Measurements from ENCODE around the gene PKDREJ.

Gene PKDREJ

DNA sequence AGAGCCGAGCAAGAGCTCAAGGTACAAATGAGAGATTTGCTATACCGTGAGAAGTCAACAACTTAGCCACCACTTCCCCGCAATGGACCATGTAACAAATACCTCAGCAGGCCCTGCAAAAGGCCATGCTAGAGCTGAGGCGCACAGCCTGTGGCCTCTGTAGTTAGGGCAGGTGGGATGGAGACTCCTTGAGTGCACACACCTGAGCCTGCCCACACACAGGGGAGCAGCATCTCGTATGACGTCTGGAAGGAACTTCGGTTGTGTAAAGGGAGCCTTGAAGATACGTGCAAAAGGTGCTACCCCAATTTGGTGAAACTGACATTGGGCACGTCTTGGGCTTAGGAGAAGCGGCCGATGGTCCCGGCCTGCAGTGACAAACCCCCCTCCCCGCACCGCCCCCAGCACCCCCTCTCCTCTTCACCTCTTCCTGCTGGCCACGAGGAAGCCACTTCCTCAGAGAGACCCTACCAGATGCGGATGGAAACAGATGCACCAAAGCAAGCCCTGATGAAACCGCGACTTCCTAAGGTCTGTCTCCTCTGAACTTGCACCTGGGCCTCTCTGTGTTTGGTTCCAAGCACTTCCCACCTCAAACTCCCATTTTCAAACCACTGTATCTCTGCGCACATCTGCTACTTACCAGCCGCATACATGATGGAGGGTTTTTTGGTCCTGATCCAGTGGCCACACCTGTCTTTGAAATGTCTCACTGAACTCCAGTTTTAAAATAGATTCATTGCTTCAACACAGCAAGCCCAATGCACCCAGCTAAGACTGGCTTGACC, 23.7 kb downstream of the PKDREJ start:
- DNase-seq (ENCODE audit: low read depth in 3 of 3, low spot score in 1 of 3): no peak

DNA sequence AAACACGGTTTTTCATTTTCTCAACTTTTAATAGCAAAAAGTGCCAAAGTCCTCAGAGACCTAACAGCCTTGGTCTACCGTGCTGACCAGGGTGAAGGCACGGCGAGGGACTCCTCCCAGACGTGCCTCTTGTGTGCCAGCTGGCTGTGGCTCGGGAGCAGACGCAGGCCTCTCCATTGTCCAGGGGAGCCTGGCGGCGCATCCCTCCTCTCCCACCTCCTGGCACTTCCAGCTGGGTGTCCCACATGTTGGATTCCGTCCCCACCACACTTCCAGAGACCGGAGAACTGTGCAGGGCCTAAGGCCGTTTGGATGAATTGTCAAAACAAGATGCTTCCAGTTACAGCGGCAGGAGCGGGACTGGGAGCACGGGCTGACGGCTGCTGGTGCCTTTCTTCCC, 24.6 kb downstream of the PKDREJ start:
- no peak for DNase-seq (ENCODE audit: low read depth in 3 of 3, low spot score in 1 of 3)

DNA sequence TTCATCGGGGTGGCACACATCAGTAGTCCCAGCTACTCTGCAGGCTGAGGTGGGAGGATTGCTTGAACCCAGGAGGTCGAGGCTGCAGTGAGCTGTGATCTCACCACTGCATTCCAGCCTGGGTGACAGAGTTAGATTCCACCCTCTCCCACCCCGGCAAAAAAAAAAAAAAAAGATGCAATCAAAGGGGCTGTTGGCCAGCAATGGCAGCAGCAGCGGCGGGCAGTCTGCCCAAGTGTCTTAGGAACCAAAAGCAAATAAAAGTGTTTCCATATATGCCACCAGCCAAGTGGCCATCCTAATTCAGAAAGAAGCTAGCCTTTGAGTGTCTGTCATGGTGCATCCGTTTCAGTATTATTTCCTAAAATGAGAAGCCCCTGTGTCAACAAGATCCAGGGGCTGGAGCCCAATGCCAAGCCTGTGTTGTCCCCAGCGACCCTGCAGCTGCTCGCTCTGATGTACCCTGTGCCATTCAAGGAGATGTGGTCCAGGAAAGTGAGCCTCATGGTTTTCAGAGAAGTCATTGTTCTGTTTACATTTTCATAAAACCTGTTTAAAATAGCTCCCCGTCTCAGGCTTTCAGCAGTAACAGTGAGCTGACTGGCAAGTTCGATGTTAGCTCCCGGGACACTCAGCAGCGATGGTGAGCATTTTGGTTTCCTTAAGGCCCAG, 25.6 kb downstream of the PKDREJ start:
- no peak for DNase-seq (ENCODE audit: low read depth in 3 of 3, low spot score in 1 of 3)

DNA sequence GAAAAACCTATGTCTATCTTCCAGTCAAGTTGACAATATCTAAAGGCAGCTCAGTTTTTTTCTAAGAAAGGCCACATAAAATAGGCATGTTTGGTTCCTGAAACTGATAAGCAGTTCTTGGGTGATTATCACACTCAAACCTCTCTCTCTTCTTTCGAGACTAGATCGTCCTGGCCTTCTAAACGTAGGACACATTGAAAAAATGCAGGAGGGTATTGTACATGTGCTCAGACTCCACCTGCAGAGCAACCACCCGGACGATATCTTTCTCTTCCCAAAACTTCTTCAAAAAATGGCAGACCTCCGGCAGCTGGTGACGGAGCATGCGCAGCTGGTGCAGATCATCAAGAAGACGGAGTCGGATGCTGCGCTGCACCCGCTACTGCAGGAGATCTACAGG, 28.2 kb downstream of the PKDREJ start:
- no peak for DNase-seq (ENCODE audit: low read depth in 3 of 3, low spot score in 1 of 3)

DNA sequence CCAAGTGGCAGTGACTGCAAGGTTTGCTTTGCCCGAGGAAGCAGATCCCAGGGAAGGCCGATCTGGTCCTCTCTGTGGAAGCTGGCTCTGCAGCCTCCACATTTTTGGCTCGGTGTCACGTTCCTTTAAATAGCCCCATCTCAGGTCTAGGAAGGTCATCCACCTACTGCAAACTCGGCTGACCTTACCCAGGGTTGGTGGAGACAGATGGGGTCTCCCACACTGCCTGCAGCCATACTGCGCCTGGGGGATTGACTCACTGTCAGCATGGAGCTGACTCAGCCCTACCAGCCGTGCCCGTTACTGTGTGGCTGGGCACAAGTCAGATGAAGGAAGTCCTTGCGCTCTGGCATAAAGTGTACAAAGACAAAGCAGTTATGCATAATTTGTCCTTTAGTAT, 29.9 kb downstream of the PKDREJ start:
- DNase-seq (ENCODE audit: low read depth in 3 of 3, low spot score in 1 of 3): no peak

DNA sequence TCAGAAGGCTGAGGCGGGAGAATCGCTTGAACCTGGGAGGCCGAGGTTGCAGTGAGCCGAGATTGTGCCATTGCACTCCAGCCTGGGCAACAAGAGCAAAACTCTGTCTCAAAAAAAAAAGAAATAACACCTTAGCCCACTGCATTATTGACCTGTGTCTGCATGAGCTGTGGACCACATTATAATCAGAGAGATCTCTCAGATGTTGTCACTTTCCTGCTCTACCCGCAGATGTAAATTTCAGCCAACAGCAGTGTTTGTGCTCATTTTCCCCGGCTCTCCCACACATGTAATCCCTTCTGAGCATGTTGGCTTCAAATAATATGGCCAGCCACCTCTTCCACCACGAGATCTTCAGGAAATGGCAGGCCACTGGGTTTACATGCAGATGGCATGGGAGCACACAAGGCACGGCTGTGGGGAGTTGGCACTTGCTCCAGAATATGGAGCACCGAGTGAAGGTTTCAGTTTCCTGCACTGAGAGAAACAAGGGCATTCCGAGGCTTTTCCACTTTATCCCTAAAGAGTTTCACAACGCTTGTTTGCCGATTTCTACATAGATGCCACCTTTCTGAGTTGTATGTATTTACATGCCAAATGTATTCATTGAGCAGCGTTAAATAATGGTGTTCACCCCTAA, 32.8 kb downstream of the PKDREJ start:
- no peak for DNase-seq (ENCODE audit: low read depth in 3 of 3, low spot score in 1 of 3)

DNA sequence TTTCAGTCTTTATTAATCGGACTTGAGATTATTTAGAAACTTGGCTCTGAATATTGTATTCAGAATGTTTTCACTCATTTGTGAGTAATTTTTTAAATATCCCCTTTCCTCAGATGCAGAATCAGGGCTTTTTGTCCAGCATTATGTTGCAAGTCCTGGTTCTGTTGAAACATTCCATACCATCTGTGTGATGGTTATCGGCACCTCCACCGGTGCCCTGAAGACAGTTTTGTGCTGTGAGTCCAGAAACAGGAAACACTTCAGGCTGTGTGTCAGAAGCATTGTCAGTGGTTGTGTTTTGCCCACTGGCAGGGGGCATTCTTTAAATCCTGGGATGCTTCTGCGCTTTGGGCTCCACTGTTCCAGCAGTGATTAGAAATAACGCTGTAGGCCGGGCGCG, 33.4 kb downstream of the PKDREJ start:
- DNase-seq (ENCODE audit: low read depth in 3 of 3, low spot score in 1 of 3): no peak

DNA sequence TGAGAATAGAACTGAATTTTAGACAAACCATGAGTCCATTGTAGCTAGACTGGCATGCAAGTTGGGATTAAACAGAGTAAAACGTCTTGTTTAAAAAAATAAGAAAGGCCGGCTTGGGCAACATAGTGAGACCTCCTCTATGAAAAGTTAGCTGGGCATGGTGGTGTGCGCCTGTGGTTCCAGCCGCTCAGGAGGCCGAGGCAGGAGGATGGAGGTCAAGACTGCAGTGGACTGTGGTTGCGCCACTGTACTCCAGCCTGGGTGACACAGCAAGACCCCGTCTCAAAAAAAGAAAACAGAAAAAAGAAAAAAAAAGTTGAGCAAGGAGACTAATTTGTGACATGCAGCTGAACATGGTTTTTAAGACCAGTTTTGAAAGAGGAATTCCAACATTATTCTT, 36.6 kb downstream of the PKDREJ start:
- no peak for DNase-seq (ENCODE audit: low read depth in 3 of 3, low spot score in 1 of 3)

DNA sequence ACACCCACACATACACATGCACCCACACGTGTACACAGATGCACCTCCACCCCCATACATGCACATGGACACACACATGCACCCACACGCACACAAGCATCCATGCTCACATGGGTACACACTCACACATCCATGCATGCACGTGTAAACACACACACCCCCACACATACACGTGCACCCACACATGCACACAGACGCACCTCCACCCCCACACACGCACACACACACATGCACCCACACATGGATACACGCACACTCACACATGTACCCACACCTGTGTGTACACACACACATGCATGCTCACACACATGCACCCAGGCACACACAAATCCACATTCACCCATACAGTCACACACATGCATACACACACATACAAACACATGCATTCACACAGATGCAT, 37.5 kb downstream of the PKDREJ start:
- DNase-seq (ENCODE audit: low read depth in 3 of 3, low spot score in 1 of 3): no peak

DNA sequence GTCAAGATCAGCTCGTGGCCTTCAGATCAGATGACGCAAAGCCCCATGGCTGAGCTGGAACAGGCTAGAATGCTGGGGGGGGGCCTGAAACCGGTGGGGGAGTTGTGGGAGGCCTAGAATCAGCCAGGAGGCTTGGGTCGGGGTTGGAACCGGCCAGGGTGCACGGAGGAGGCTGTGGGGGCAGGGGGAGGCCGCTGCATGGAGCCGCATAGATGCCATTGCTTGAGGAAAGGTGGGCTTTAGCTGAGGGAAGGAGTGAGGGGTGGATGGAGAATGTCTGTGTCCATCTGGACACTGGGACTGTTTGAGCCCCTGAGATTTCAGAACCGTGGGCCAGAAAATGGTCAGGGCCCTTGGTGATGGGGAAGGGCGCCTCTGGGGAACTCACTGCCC, 38.2 kb downstream of the PKDREJ start:
- DNase-seq (ENCODE audit: low read depth in 3 of 3, low spot score in 1 of 3): no peak

DNA sequence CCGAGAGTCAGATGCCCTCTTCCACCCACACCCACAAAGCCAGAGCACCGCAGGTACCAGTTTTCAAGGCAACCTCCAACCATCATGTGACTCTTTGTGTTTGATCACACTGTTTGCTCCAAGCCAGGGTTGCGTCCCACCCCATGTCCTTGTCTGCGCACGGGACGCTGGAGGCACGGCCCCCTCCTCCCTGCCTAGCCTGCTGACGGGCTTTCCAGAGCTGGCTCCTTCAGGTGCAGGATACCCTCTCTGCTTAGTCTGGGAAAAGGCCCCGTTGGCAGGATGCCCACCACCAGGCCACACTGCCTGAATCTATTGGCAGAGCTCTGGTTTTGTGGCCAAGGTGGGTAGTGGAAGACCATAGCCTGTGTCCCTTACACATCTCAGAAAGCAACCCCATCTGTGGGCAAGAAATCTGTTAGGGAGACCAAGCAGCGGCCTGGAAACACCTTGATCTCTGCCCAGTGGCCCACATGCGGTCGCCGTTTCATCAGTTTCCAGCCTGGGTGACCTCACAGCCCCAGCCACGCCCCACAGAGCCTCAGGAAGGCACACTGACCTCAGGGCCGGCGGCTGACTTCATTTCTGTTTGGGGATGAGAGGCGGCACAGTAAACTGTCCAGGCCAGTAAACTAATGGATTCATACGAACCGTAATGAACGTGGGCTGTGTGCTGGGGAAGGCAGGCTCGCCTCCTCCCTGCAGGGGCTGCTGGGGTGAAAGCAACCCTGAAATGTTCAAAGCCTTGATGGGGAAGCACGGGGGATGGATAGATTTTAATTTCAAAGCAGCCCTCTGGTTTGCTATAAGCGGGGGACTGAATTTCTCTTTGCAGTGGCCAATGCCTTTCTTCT, 38.9 kb downstream of the PKDREJ start:
- DNase-seq (ENCODE audit: low read depth in 3 of 3, low spot score in 1 of 3): no peak

DNA sequence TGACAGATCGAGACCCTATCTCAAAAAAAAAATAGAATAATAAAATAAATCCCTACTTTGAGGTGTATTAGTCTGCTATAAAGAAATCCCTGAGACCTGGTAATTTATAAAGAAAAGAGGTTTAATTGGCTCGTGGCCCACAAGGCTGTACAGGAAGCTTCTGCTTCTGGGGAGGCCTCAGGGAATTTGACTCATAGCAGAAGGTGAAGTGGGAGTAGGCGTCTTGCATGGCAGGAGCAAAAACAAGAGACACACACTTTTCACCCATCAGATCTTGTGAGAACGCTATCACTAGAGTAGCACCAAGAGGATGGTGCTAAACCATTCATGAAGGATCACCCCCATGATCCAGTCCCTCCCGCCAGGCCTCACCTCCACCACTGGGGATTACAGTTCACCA, 42.2 kb downstream of the PKDREJ start:
- no peak for DNase-seq (ENCODE audit: low read depth in 3 of 3, low spot score in 1 of 3)

DNA sequence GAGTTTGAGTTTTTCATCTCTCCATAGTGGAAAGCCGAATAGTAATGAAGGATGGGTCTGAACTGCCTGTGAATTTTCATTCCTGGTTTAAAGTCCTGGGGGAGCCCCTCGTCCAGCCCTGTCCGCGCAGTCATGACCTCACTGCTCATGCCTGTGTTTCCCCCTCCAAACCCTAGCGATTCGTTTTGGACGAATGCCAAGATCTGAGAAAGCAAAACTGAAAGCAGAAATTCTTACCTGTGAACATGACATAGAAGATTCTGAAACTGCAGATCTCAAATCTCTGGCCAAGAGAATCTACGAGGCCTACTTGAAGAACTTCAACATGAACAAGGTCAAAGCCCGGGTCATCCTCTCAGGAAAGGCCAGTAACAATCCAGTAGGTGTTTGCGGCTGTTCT, 43.5 kb downstream of the PKDREJ start:
- no peak for DNase-seq (ENCODE audit: low read depth in 3 of 3, low spot score in 1 of 3)

DNA sequence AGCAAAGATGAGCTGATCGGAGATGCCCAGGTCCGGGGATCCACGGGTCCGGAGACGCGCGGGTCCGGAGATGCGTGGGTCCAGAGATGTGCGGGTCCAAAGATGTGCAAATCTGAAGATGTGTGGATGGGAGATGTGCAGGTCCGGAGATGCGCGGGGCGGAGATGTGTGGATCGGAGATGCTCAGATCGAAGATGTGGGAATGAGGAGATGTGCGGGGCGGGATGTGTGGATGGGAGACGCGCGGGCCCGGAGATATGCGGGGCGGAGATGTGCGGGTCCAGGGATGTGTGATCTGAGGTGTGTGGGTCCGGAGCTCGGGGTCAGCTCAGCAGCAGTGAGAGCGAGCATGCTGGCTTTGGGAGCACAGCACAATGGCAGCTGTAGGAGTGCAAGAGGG, 48.5 kb downstream of the PKDREJ start:
- no peak for DNase-seq (ENCODE audit: low read depth in 3 of 3, low spot score in 1 of 3)

DNA sequence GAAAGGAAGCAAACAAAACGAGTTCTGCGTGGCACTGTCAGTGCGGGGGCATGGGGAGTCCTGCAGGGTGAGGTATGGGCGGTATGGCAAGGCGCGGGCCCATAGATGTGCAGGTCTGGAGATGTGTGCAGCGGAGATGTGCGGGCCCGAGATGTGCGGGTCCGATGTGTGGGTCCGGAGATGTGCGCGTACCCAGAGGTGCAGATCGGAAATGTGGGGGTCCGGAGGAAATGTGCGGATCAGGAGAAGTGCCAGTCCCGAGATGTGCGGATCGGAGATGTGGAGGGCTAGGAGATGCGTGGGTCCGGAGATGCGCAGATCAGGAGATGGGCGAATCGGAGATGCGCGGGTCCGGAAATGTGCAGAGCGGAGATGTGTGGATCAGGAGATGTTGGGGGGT, 49.0 kb downstream of the PKDREJ start:
- no peak for DNase-seq (ENCODE audit: low read depth in 3 of 3, low spot score in 1 of 3)

DNA sequence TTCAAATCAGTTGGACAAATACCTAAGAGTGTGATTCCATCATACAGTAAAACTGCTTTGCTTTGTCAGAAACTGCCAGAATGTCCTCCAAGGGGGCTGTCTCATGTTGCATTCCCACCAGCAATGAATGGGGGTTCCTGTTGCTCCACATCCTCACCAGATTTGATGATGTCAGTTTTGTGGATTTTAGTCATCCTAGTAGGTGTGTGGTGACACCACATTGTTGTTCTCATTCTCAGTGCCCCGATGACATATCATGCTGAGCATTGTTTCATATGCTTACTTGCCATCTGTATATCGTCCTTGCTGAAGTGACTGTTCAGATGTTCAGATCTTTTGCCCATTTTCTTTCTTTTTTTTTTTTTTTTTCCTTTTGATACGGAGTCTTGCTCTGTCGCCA, 50.1 kb downstream of the PKDREJ start:
- DNase-seq (ENCODE audit: low read depth in 3 of 3, low spot score in 1 of 3): no peak

DNA sequence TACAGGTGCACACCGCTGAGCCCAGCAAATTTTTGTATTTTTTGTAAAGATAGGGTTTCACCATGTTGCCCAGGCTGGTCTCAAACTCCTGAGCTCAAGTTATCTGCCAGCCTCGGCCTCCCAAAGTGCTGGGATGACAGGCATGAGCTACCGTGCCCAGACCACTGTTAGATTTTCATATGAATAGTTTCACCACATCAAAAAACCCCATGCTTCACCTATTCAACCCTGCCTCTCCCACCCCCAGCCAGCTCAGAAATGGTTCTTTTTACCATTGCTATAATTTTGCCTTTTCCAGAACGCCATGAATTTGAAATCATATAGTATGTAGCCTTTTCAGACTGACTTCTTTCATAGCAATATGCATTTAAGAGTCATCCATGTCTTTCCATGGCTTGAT, 50.9 kb downstream of the PKDREJ start:
- DNase-seq (ENCODE audit: low read depth in 3 of 3, low spot score in 1 of 3): no peak

DNA sequence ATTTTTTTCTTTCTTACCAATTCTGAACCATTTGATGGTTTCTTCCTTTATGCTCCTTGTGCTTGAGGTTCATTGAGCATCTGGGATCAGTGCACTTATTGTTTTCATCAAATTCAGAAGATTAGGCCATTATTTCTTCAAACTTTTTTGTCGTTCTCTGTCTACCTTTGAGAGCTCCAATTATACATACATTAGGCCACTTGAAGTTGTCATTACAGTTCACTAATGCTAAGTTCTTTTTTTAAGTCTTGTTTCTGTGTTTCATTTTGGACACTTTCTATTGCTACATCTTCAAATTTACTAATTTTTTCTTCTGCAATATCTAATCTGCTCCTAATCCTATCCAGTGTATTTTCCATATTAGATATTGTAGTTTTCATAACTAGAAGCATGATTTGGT, 53.9 kb downstream of the PKDREJ start:
- DNase-seq (ENCODE audit: low read depth in 3 of 3, low spot score in 1 of 3): no peak

Measured in stimulated activated CD4-positive, alpha-beta T cell treated with anti-CD3 and anti-CD28 coated beads, TNF-alpha, amount 100 ng/mL, for 1 hour (primary cell).